GM12891 (cell line): ENCODE results near the gene CSNK2A1.

Experiments
- POLR2A ChIP-seq: IDR thresholded peaks from 2 replicates; pipeline ENCODE4 v1.6.1; 2011; ENCODE audit warnings: low read depth, low read length, control low read depth
- POLR2AphosphoS5 ChIP-seq: IDR thresholded peaks from 2 replicates; pipeline ENCODE4 v1.6.1; 2011; ENCODE audit warnings: low read depth, low read length, control low read depth
- SPI1 ChIP-seq: IDR thresholded peaks from 2 replicates; pipeline ENCODE4 v1.6.1; 2011; ENCODE audit warnings: low read depth, low read length, control low read depth
- TAF1 ChIP-seq: IDR thresholded peaks from 2 replicates; pipeline ENCODE4 v1.6.1; 2011; ENCODE audit warnings: low read depth, low read length, control low read depth

DNA sequence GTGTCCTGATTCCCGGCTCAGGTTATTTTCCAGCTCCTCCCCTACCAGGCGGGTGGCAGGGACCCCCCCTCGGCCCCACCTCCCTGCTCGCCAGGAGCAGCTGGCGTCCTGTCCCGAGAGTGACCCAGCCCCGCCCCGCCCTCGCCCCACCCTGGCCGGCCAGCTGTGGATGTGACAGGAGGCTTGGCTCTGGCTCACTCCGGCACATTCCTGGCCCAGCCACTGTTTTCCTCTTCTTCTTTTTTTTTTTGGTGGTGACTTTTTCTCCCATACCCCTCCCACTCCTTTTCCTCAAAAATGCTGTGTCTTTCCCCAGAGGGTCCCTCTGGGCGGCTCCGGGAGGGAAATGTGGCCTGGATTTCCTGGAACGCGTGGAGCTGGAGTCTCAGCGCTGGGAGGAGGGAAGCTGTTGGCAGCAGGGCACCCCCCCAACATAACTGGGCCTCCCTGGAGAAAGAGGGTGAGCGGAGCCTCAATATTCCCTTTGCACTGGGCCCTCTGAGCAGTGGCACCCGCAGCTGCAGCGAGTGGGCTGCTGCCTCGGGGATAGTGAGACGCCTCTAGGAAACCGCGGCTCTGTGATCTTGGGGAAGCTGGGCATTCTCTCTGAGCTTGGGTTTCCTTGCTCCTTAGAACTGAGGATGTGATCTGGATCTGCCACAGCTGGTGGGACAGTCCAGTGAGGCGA, 28.3 kb upstream of the CSNK2A1 start:
- no peak for TF ChIP-seq POLR2AphosphoS5
- no peak for TF ChIP-seq POLR2A
- no peak for TF ChIP-seq TAF1
- TF ChIP-seq SPI1, result no peak
